Activated CD4-positive, CD25-positive, alpha-beta regulatory T cell treated with anti-CD3 and anti-CD28 coated beads, Interleukin-2, amount 50 U/mL, for 72 hours (primary cell): Measurements from ENCODE around the gene POLR1A.

Experiments used
- DNase-seq: peaks from one replicate; pipeline ENCODE4 v3.0.0; 2021

The POLR1A gene

GRCh38 chr2:86094229-86094628, 11.5 kb downstream of the POLR1A start:
- no peak for DNase-seq

GRCh38 chr2:86087936-86088850, 17.5 kb downstream of the POLR1A start:
- no peak for DNase-seq

GRCh38 chr2:86082756-86083155, 22.9 kb downstream of the POLR1A start:
- DNase-seq: no peak

- no peak for DNase-seq
Observed at GRCh38 chr2:86081724-86082123, 24.0 kb downstream of the POLR1A start.

- DNase-seq: peak; percentile 74
Observed at GRCh38 chr2:86079981-86080911, 25.4 kb downstream of the POLR1A start.

GRCh38 chr2:86078774-86079545, 26.7 kb downstream of the POLR1A start:
- no peak for DNase-seq

- DNase-seq: no peak
Observed at GRCh38 chr2:86075886-86076285, 29.8 kb downstream of the POLR1A start.

- DNase-seq: no peak
Observed at GRCh38 chr2:86074811-86075210, 30.9 kb downstream of the POLR1A start.

GRCh38 chr2:86074256-86074655, 31.4 kb downstream of the POLR1A start:
- no peak for DNase-seq

GRCh38 chr2:86073225-86073624, 32.5 kb downstream of the POLR1A start:
- no peak for DNase-seq

- no peak for DNase-seq
Observed at GRCh38 chr2:86072271-86072858, 33.3 kb downstream of the POLR1A start.

GRCh38 chr2:86070868-86071267, 34.8 kb downstream of the POLR1A start:
- DNase-seq: no peak

GRCh38 chr2:86069783-86070339, 35.8 kb downstream of the POLR1A start:
- DNase-seq: no peak

GRCh38 chr2:86069091-86069685, 36.5 kb downstream of the POLR1A start:
- DNase-seq: no peak

GRCh38 chr2:86068648-86069047, 37.0 kb downstream of the POLR1A start:
- no peak for DNase-seq

GRCh38 chr2:86068136-86068588, 37.5 kb downstream of the POLR1A start:
- no peak for DNase-seq

GRCh38 chr2:86066915-86067314, 38.8 kb downstream of the POLR1A start:
- no peak for DNase-seq

- no peak for DNase-seq
Observed at GRCh38 chr2:86066007-86066578, 39.6 kb downstream of the POLR1A start.

GRCh38 chr2:86065512-86065911, 40.2 kb downstream of the POLR1A start:
- no peak for DNase-seq

- DNase-seq: no peak
Observed at GRCh38 chr2:86064006-86064405, 41.7 kb downstream of the POLR1A start.

GRCh38 chr2:86062043-86062442, 43.6 kb downstream of the POLR1A start:
- no peak for DNase-seq
